GM21737 (cell line): ENCODE results near the gene RAD51D.
"Not testable (repeated sequence)": the region's sequence is repeated elsewhere in the genome, so short reads cannot be mapped to it uniquely, and the experiment has no call there.

Experiments used
- ATAC-seq: cut with Tn5 transposase; IDR thresholded peaks from one replicate; pipeline ENCODE4 v1.9.1; 2021; ENCODE audit warnings: mild to moderate bottlenecking, moderate library complexity; ENCODE audit not compliant: unreplicated experiment

RAD51D gene

DNA sequence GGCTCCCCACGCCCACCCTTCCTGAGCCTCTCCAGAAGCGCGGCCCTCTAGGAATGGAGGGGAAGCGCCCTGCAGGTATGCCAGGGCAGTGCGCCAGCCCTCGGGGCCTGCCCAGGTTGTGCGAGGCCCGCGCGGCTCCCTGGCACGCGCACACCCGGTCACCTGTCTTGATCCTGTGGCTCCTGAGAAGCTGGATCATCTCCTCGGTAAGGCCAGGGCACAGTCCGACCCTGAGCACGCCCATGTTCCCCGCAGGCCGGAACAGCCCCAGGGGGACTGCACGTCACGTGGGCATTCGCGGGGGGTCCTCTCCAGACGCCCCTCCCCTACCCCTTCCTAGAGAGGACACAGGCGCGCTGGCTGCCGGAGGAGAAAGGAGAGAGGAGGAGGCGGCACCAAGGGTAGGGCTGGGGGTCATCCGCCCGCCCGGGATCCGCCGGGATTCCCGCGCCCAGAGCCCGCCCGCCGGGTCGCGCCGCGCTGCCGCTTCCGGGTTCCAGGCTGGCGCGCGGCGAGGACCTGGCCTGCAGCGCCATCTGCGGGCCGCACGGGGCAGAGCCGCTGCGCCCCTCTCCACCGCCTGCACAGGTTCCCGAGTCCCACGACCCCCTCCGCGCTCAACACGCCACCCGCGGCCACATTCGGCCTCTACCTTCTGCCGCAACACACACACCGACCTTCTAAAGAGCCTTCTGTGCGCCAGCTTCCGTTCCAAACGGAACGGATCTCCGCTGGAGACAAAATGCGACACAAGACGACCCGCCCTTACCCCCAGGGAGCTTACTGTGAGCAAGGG is at the start of gene RAD51D:
TSS of gene RAD51D (minus strand) at position 491 of the 796 bp plus-strand sequence. CDS start at position 244, 247 bp downstream.
- ATAC-seq, result peak; percentile 83

GRCh38 chr17:35167666-35168065 is 48.0 kb upstream of the RAD51D start:
- no peak for ATAC-seq

- no peak for ATAC-seq
Measured at GRCh38 chr17:35167046-35167445, 47.4 kb upstream of the RAD51D start.

GRCh38 chr17:35166526-35166925 is 46.9 kb upstream of the RAD51D start:
- no peak for ATAC-seq

DNA sequence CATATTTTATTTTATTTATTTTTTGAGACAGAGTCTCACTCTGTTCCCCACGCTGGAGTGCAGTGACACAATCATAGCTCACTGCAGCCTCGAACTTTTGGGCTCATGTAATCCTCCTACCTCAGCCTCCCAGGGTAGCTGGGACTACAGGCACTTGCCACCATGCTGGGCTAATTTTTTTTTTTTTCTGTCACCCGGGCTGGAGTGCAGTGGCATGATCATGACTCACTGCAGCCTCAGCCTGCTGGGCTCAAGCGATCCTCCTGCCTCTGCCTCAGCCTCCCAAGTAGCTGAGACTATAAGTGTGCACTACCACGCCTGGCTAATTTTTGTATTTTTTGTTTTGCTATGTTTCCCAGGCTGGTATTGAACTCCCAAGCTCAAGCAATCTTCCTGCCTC is 45.1 kb upstream of the RAD51D start:
- no peak for ATAC-seq

GRCh38 chr17:35163886-35164285 is 44.2 kb upstream of the RAD51D start:
- ATAC-seq, result no peak

- ATAC-seq, result no peak
Measured at GRCh38 chr17:35162755-35163154, 43.1 kb upstream of the RAD51D start.

DNA sequence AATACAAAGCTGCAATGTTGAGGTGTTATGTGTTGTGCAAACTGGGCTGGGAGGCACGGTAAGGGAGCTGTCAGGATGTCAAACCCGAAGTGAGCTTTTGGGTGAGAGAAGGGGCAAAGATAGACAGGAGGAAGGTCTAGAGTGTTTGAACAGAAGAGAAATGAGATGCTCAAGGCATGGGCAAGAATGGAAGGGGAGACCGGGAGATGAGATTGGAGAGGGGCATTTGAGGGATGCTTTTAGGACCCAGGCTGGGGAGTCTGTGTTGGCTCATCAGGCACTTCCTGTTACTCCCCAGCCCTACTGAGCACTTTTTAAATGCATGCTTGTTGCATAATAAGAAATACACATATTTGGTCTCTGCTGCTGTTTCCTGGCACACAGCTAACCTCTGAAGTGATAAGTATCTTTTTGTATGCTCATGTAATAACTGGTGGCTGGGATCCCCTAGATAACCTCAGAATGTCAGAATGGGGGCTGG is 41.7 kb upstream of the RAD51D start:
- no peak for ATAC-seq

DNA sequence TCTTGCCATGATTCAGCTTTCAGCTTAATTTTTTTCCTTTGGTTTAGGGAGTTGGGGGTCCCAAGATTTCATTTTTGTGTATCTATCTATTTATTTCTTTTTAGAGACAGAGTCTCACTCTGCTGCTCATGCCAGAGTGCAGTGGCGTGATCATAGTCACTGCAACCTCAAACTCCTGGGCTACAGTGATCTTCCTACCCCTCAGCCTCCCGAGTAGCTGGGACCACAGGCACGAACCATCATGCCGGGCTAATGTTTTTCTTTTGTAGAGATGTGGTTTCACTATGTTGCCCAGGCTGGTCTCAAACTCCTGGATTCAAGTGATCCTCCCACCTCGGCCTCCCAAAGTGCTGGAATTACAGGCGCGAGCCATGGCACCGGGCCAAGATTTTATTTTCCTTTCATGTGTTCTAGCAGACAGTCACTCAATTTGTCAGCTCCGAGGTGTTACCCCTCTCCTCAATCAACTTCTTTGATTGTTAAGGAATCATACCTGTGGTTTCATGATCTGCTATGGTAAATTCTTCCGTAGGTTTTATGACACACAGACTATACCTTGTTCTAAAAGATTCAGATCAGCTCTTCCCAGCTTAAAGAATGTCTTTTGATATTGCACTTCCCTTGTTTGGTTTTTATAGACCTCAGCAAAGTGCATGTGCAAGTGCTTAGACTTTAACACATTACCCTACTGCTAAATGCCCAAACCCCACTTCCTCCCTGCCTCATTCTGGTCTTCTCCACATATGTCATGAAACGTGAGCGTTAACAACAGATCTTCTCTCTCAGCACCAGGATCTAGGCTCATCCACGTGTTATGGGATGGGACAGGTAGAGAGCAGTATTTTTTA is 40.9 kb upstream of the RAD51D start:
- no peak for ATAC-seq

GRCh38 chr17:35159940-35160339 is 40.3 kb upstream of the RAD51D start:
- ATAC-seq, result no peak

- ATAC-seq, result no peak
Measured at GRCh38 chr17:35155246-35155645, 35.6 kb upstream of the RAD51D start.

GRCh38 chr17:35154196-35155165 is 34.8 kb upstream of the RAD51D start:
- no peak for ATAC-seq

DNA sequence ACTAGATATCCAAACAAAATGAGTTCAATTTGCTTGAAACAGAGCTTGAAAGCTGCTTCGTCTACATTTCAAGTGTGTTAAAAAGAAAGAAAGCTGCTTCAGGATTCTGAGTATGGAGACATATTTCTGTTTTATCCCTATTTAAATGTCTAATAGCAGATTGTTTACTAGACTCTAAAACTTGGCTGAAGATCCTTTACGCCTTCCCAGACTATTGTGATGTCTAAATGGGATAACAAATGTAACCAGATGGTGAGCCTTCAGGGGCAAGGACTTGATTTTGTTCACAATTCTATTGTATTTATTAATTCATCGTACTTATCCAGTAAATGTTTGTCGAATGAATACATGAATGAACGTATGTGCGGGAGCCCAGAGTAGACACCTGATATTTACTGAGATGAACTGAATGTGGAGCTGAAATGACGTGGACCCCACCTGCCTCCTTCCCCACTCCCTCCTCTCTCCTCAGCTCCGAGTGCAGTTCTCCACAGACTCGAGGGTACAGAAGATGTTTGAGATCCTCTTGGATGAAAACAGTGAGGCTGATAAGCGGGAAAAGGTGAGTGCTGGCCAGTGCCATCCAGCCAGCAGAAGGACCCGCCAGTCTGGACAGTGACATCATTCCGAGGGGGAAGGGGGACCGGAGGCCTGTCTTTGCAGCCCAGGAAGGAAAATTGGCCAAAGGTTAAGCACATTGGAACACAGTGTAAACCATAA is 32.9 kb upstream of the RAD51D start:
- no peak for ATAC-seq

- ATAC-seq, result not testable (repeated sequence)
Measured at GRCh38 chr17:35151080-35151479, 31.4 kb upstream of the RAD51D start.

GRCh38 chr17:35149941-35150340 is 30.3 kb upstream of the RAD51D start:
- no peak for ATAC-seq

DNA sequence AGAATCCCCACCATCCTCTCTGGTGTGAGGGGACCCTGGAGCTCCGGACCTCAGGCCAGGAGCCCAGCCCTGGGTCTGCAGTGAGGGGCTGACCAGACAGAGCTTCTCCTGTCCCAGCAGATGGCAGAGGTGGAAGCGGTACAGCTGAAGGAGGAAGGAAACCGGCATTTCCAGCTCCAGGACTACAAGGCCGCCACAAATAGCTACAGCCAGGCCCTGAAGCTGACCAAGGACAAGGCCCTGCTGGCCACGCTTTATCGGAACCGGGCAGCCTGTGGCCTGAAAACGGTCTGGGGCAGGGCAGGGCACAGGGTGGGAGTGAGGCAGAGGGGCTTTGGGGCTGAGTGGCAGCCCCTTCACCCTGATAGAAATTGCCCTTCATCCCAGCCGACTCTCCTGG is 28.5 kb upstream of the RAD51D start:
- no peak for ATAC-seq

DNA sequence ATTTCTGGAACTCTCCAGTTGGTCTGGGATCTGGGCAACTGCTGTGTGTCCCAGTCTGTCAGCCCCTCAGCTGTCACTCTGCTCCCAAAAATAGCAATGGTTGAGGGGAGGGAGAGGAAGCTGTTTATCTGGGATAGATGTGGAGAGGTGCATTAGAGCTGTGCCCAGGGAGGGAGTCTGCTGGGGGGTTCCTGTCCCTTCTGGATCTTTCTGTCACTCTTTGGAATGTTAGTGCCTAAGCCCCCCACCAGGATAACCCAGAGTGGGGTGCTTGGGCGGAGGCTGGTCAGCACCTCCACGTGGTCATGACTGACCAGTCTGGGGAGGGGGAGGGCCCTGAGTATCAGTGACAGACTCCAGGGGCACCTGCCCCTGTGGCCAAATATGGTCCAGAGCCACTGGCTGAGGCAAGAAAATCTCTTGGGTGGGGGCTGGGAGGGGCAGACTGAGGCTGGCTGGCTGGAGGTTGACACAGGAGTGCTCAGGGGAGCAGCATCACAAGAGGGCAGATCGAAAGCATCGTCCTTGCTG is 27.8 kb upstream of the RAD51D start, which contains the start of gene UNC45B:
TSS of gene UNC45B (plus strand) at position 443 of the 531 bp plus-strand sequence. CDS start 447 bp downstream, outside the sequence.
- no peak for ATAC-seq

- ATAC-seq, result no peak
Measured at GRCh38 chr17:35146214-35146833, 26.7 kb upstream of the RAD51D start.

- ATAC-seq, result no peak
Measured at GRCh38 chr17:35144840-35145239, 25.2 kb upstream of the RAD51D start.
